Fibroblast of skin of right biceps (primary cell): ENCODE measurements around the gene ZEB2.

Source experiments
- DNase-seq: peaks from one replicate; pipeline ENCODE4 v3.0.0-alpha.2; 2013

ZEB2 gene

DNA sequence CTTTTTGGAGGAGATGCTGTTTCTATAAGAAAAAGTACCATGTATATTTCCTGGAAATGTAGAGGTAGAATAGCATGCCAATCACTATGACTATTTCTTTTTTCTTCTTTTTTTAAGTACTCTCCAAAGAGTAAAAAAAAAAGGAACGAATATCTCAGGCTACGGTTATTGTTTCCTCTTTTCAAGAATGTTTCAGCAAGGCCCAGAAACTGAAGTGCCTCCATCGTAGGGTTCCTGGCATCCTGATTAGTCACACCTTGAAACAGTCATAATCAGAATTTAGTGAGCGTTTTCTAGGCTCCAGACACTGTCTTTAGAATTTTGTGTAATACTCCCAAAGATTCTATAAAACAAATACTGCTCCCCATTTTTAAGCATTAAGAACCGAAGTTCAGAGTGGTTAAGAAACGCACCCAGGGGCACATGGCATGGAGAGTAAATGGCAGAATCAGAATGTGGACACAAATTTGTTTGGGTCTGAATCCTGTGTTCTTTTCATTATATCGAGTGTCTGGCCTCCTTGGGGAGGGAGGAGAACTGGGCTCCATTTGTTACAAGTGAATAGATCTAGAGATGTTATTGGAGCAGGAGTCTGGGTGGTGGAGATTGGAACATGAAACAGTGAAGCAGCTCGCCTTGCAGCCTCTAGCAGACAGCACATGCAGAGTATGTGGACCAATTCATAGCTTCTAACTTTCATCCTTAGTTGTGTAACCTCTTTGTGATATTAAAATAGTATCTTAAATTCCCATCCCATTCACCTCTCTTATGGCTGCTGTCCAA is 26.7 kb downstream of the ZEB2 start:
- no peak for DNase-seq

DNA sequence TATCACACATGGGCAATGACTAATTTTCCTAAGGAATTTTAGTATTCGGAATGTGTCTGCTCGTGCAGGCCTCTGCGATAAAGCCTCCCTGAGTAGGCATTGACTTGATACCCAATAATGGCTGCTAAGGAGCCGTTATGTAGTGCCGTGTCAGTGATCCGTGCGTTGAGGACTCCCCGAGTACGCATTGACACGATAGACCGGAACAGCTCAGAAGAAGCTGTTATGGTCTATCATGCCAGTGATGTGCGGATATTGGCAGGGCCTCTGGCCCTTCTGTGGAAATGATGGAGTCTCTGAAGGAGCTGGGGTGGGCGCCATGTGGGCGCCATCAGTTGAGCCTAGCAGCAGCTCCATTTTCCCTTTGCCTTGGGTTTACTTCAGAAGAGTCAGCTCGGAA is 29.1 kb downstream of the ZEB2 start:
- DNase-seq, result no peak

DNA sequence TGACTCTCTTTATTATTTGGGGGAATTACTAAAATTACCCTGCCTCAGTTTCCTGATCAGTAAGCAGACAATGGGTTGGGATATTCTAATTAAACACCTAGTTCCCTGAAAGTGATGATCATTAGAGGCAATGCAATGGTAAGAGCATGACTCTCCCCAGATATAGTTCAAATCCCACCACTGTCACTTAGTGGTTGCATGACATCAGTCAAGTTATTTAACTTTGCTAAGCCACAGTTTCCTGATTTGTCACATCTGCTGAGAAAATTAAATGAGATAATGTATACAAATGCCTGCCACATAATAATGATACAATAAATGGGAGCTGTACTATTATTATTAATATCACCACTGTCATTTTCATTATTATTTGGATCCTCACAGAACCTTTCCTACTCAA is 29.9 kb downstream of the ZEB2 start:
- DNase-seq, result no peak

DNA sequence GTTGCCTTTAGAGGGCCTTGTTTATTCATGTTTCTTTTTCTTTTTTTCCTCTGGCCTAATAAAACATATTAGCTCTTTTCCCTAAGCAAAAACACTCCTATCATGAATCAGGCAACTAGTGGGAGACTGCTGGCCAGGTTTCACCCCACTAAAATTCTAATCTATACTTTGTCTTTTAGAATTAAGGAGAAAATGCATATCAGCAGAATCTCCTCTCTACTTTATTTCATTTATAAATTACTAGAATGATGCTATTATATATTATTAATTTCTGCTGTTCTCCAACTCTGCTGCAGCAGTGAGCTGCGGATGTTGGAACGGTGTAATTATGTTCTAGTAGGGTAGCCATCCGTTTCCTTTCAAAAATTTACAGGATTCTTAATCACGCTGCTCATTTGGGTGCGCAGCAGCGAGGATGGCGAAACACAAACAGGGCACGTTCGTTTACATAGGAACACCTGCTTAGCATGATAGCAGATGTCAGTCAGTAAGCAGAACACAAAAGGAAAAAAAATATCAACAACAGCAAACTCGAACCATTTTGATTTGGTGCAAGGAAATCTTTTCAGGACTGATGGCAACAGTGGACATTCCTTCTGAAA is 30.5 kb downstream of the ZEB2 start:
- no peak for DNase-seq

DNA sequence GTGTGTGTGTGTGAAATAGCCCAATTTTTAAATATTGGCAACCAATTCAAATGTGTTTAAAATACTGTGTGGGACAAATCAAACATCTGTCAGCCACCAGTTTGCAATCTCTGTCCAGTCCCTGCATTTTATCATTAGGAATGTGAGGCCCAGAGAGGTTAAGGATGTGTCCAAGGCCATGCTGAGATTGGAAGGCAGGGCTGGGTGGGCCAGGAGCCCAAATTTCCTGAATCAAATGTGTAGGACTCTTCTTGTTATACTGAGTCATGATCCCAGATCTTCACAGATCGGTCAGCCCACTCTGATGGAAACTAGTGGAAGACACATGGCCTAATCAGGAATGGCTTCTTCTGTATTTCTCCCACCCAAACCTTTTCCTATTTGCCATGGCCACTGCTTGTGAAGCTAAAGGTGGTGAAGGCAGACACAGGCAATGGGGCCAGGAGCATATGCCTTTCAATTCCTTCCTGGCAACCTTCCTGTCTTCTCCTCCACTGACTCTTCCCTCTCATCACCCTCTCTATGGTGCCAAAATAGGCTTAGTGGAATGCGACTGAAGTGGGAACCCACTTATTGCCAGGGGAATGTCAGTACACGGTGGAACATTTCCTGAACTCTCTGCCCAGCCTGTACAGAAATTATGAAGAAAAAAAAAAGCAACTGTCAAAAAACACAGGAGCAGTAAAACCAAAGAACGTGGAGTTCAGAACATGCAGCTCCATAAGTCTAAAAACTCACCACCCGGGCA is 35.5 kb downstream of the ZEB2 start:
- DNase-seq, result no peak

DNA sequence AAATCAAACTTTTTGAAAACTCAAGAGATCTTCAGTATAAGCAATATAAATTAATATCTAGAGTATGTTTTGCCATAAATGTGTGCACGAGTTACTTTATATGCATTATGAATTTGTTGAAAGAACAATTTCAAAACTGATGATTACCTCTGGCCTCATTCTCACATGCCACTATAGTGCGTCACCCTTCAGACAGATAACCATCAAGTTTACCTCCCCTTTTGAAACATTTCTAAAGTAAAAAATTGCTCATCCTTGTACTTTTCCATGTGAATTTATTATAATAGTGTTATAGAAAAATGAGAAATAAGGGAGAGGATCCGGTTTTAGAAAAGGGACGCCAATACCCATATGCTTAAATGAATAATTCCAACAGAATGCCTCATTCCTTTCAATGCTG is 38.3 kb downstream of the ZEB2 start:
- DNase-seq, result peak; percentile 37

DNA sequence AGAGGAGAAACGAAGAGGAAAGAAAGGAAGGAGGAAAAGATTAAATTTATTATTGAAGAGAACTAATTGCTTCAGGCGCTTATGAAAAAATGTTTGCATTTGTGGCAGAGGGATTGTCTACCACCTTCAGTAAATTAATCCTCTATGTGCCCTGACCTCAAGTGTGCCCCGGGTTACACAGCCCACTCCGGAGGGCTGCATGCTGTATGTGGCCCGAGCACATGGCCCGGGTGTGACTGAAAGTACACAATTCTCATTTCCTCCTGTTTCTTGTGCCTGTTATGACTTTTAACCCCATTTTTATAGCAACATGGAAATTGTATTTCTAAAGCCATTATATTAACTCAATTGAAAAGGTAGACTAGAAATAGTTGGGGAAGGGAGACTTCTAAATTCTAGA is 38.8 kb downstream of the ZEB2 start:
- DNase-seq, result no peak

DNA sequence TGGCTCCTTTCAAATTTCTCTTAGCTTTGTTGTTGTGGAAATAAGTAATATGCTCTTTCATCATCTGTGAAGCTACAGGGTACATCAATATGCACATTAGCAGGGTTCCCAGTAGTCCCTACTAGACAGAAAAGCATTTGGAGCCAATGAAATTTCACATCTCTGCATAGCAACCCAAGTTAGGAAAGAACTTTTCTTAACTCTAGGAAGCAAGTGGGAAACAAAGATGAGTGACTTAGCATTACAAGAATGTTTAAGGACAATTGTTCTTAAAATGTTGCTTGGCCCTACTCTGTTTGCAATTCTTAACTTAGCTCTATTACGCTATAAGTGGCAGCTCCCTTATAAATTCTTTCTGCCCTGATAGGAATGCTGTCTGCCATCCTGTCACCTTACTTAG is 39.6 kb downstream of the ZEB2 start:
- peak; percentile 53 for DNase-seq

DNA sequence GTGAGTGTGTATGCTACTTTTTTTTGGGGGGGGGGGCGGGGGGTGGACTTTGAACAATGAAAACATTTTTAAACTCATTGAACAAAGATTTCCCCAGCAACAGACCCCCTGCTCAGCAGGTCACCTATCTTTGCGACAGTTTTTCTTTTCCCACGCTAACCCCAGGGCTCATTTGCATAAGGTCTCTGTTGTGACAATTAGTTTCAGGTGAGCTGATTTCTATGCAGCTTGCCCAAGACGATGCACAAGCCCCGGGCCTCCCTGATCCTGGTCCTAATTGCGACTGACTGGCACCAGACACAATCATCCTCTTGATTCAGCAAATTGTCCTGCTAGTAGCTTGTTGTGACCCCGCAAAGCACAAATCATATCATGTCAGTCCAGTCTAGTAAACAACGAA is 40.3 kb downstream of the ZEB2 start:
- DNase-seq, result no peak

DNA sequence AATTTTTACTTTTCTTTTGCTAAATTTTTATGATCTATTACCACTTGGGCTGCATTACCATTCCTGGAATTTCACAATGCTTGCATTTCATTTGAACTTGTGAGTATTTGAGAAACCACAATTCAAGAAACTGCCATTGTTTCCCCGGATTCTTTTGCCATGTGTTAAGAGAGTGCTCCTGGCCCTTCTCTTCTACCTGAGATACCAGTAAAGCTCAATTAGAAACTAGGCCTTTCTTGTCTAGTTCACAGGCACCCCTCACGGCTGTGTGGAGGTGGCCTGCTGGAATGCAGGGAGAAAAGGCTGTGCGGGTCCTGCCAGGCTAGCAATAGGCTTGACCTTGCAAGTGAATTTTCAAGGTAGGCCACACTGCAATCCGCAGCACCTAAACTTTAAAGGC is 40.8 kb downstream of the ZEB2 start:
- peak; percentile 71 for DNase-seq

DNA sequence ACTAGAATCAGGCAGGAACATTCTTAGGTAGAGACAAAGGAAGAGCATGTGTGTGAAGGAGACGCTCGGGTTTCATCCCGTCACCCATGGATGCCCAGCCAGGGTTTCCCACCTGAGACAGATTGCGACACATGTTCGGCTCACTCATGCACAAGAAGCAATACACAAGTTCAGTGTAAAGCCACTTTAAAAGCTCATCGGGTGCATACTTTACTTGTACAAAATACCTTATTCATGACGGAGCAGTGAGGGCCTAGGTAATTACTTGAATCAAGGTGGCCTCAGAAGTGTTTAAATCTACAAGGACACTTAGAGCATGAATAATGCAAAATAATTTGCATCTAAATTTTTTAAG is 42.0 kb downstream of the ZEB2 start:
- no peak for DNase-seq

DNA sequence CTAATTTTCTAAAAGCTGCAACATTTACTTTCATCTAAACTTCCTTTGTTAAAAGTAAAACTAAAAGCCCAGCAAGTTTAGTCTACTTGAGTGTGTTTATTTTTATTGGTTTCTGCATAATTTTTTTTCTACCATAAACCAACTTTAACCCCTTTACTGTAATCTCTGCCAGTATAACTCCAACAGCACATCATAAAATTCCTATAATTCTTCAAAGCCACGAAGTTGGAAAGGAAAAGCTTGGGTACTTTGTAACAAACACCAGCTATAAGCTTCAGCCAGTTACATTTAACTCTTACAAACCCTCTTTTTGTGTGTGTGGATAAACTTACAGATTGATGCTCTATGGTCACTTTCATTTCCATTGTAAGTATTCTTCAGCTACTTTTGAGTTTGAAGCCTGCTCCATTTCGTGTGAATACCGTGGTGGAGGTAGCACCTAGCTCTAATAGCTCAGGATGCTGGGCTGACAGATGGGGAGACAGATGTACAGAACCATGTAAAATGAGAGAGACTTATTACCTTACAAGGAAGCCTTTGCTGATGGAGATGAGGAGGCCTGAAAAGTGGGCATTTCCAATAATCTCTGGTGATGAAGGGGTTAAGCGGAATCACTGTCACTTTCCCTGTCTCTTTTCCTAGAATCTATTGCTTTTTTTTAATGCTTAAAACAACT is 42.5 kb downstream of the ZEB2 start:
- peak; percentile 64 for DNase-seq

DNA sequence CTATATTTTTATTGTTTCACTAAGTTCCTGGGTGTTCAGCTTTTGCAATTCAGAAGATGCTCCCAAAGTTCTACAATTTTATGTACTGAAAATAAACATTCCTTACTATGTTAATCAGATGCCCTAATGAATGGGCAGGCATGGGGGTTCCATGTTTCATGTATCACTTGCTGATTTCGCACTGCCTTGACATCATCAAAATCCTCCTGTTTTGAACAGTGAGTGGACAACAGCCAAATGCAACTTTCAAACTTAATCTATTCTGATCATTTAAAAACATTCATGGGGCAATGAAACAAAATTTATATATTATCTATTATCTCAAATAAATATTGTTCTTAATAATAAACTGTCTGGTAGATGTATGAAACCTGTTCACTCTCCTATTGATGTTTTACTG is 43.2 kb downstream of the ZEB2 start:
- DNase-seq, result no peak

DNA sequence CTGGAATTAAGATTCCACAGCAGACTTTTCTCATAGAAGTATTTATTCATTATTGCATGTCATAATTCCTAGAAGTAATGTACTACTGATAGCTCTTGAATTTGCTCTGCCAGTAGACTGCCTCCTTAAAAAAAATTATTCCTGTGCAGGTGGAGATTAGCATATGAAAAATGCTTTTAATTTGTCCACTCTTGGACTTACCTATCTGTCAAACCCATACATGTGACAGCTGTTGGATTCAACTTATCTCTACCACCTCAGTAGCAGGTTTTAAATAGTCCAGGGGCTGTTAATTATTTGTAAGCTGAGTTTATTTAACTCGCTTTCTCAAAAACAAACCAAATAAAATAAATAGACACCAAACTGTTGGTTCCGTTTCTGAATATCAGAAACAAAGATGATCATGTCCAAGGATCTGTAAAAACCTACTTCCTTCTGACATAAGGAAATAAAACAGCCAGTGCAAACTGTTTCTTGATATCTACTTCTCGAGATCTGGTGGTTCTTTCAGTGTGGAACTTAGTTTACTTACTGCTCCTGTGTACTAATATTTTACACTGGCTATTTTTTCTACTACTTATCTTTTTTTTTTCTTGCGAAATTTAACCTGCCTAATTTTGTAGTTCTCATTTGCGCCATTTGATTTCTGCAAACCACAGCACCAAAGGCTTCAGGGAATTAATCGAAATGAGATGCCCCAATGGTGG is 44.2 kb downstream of the ZEB2 start:
- no peak for DNase-seq

DNA sequence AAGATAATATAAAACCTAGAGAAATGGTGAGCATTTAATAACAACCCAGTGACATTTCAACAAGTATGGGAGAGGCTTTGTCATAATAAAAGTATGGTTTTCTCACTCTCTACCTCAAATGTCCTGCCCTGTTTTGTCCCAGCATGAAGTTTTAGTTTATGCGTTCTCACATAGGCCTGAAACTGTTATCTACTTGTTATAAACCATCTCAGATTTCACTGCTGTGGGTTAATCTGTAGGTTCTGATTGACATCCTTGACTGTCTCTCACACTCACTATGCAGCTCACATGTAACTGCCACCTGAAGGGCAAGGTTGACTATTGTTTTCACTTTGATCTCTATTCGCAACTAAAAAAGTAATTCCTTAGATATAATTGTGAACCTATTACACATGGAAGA is 44.9 kb downstream of the ZEB2 start:
- no peak for DNase-seq

DNA sequence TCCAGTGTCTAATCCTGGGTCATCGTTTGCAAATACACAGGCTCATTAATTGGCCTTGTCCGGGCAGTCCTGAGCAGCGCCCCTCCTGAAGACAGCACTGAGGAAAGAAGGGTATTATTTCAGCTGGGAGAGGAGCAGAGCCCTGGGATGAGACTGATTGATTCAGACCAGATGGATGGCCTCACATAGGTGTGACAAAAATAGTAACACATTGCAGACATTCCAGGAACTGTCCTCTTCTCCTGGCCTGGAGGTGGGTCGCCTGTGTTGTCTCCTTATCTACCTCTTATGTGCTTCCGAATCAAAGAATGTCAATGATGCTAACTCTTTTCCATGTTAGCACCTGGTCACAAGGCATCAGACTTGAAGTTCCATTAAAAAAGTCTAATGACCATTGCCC is 45.9 kb downstream of the ZEB2 start:
- DNase-seq, result no peak

DNA sequence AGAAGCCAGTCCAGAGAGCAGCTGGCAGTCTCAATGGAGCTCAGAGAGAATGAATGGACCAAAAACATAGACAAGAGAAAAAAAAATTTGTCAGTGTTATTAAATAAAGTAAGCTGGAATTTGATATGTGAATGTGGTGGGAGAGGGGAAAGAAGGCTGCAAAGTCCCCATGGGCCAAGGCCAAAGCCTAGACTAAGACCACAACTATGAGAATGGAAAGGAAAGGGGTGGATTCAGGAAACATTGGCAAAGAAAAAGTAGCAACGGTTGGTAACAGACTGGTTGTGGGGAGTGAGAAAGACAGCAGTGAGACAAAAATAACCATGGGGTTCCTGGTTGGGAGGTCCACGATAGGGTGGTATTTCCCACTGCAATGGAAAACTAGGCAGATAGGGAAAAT is 47.0 kb downstream of the ZEB2 start:
- peak; percentile 49 for DNase-seq

DNA sequence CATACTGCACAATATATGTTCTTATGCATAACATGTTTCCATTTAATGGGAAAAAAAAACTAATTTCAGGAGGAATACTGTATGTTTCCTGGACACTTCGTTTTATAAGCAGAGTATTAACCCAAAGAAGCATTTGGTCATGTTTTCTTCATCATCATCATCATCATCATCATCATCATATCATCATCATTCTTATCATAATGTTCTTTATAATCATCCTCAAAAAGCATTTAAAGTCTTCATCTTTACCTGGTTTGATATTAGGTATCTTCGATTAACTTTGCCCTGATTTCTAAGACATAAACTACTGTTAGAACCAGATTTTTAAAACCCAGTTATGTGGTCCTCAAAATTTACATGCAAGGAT is 47.9 kb downstream of the ZEB2 start:
- no peak for DNase-seq

DNA sequence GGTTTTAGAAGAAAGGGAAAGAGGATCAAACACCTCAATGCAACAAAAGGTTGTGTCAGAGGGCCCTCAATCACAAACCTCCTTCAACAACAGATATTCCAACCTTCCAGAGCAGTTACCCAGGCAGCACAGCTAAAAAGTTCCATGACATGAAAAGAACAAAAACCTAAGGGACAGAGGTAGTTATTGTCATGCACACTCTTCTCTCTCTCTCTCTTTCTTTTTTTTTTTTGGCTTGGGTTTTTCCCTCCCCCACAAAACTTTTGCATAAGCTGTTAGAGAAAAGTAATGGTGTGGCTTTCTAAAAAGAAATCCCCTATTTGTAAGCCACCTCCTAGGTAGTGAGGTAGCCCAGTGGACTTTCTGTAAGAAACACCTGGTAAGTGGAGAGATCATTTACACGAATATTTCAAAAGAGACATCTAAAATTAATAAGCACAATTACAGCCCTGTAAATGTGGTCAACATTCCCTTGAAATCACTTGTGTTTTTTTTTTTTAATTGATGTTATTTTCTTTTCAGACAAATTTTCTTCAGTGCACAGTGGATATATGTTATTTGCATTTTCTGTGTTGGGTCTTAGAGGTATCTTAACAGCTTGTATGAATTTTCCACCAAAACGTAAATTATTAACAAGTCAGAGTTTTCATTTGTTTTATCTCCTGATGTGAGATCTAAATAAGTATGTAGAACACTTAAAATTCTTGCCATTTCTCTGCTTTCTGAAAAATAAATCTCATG is 48.4 kb downstream of the ZEB2 start:
- DNase-seq, result no peak

DNA sequence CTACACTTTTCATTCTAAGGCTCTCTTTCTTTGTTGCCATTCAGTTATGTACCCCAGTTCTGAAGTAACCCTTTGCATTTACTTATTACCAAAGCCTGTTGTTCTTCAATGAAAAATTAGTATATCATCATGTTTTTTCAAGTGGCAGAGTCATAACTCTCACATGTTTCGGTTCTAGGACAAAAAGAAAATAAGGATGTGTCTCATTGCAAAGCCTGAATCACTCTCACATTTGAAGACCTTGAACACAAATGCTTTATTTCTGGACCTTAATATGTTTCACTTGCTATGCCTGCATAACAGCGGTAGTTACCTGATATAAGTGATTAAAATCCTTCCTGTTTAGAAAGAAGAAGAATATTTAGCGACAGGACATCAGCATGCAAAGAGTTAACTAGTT is 49.1 kb downstream of the ZEB2 start:
- DNase-seq, result peak; percentile 28

DNA sequence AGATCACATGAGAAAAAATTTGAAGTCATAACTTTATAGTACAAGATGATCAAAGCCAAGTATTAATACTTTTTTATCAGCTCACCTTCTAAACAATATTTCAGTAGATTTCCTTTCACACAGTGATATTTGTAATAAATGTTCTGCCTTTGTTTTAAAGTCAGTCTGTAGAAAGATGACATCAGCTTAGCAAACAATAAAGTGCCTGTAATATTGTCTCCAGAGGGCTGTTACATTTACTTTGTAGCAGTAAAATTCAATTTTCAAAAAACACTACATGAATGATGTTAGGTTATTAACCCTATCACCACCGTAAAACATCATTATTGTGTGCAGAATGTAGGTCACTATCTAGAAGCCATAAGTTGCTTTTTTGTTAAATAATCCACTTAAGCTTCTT is 49.6 kb downstream of the ZEB2 start:
- DNase-seq, result no peak

DNA sequence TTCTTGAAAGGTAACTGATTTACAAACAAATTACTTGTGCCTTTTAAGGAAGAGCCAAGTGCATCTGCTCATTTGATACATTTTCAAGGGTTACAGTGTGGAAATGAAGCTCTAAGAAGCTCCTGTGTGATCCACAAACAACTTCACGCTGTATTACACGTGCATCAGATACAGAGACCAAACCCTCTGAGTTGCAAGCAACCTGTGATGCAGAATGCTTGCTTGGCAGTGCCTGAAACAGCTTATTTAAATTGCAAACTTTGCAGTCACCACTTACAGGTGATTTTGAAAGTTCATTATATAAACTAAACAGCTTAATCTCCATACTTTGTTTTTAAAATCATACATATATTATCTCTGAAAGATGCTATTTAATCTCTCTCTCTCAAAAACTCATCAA is 50.1 kb downstream of the ZEB2 start:
- no peak for DNase-seq
